Measurements from ENCODE around the gene CDKN2D.

CDKN2D gene

DNA sequence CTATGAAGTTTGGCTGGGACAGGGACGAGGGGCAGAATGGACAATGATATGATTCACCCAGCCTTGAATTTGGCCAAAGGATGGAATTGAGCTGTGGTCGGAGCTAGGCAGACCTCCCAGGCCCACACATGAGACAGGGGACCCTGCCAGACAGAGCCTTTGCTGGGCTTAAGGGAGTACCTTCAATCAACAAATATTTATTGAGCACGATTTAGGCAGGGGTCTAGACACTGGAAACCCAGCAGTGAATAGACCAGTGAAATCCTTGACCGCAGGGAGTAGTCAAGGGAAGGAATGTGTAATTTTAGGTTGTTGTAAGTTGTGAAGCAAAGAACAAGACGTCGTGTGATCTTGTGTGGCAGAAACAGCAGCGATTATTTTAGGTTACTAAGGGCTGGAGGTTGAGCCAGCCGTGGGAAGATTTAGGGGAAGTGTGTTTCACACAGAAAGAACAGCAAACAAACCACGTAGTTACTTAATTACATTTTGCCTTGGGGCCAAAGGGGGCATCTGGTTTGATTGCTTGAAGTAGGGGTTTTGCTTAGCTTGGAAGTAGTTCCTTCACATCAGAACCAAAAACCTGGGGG lies 35.2 kb upstream of the CDKN2D start:
- no peak overlapping the region for H3K4me3 ChIP-seq (ENCODE audit: low read length)
- no peak for DNase-seq (ENCODE audit: low read depth)
- TF ChIP-seq, protein P1, sequence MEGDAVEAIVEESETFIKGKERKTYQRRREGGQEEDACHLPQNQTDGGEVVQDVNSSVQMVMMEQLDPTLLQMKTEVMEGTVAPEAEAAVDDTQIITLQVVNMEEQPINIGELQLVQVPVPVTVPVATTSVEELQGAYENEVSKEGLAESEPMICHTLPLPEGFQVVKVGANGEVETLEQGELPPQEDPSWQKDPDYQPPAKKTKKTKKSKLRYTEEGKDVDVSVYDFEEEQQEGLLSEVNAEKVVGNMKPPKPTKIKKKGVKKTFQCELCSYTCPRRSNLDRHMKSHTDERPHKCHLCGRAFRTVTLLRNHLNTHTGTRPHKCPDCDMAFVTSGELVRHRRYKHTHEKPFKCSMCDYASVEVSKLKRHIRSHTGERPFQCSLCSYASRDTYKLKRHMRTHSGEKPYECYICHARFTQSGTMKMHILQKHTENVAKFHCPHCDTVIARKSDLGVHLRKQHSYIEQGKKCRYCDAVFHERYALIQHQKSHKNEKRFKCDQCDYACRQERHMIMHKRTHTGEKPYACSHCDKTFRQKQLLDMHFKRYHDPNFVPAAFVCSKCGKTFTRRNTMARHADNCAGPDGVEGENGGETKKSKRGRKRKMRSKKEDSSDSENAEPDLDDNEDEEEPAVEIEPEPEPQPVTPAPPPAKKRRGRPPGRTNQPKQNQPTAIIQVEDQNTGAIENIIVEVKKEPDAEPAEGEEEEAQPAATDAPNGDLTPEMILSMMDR (IDR thresholded peaks at IDR 0.05; ENCODE audit: insufficient read depth, low read depth, low read length, missing control alignments) = no peak

- TF ChIP-seq, protein P1 (IDR thresholded peaks at IDR 0.05; ENCODE audit: insufficient read depth, low read depth, low read length, missing control alignments) = no peak
- H3K4me3 ChIP-seq (ENCODE audit: low read length) = peak overlapping the region; percentile 55
- DNase-seq (ENCODE audit: low read depth) = no peak
Observed at GRCh38 chr19:10603084-10603872, 34.5 kb upstream of the CDKN2D start.

DNA sequence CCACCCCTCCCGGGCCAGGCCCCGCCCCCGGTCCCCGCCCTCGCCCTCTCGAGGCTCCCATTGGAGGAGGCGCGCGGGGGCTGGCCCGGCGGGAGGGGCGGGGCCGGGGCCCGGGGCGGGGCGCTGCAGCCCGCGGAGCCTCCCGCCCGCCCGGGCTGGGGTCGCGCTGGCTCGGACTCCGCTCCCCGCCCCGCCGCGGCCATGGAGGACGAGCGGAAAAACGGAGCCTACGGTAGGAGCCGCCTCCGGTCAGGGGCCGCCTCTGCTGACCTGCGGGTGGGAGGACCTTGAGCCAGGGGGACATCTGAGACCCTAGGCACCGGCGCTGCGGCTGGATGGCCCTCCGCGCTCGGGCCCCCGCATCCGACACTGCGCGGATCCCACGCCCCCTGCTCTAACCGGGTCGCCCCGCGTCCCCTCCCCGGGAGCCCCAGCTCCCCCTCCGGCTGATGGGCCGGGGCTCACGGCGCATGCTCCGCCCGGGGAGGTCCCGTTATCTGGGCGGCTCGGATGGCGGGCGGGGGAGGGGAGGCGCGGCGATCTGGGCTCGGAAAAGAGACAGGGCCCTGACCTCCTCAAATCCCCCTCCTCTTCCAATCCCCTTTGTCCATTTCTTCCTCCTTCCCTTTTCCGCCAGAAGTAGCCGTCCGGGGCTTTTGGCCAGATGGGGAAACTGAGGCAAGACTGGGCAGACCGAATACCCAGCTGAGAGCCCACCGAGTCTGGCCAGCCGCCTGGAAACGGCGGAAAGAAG lies 33.7 kb upstream of the CDKN2D start:
- H3K4me3 ChIP-seq (ENCODE audit: low read length) = peak overlapping the region; percentile 55
- peak; percentile 77 for DNase-seq (ENCODE audit: low read depth)
- TF ChIP-seq, protein P1 (IDR thresholded peaks at IDR 0.05; ENCODE audit: insufficient read depth, low read depth, low read length, missing control alignments) = no peak

GRCh38 chr19:10601999-10602329 lies 33.2 kb upstream of the CDKN2D start:
- TF ChIP-seq, protein P1 (IDR thresholded peaks at IDR 0.05; ENCODE audit: insufficient read depth, low read depth, low read length, missing control alignments) = no peak
- no peak overlapping the region for H3K4me3 ChIP-seq (ENCODE audit: low read length)
- no peak for DNase-seq (ENCODE audit: low read depth)

DNA sequence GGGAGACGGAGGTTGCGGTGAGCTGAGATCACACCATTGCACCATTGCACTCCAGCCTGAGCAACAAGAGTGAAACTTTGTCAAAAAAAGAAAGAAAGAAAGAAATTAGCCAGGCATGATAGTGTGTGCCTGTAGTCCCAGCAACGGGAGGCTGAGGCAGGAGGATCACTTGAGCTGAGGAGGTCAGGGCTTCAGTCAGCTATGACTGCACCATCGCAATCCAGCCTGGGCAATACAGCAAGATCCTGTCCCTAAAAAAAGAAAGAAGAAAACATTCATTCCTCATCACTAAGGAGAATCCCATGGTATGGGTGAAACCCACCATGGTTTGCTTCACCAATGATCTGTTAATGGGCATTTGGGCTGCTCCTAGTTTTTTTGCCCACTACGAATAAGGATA lies 31.4 kb upstream of the CDKN2D start:
- DNase-seq (ENCODE audit: low read depth) = no peak
- TF ChIP-seq, protein P1 (IDR thresholded peaks at IDR 0.05; ENCODE audit: insufficient read depth, low read depth, low read length, missing control alignments) = no peak
- no peak overlapping the region for H3K4me3 ChIP-seq (ENCODE audit: low read length)

DNA sequence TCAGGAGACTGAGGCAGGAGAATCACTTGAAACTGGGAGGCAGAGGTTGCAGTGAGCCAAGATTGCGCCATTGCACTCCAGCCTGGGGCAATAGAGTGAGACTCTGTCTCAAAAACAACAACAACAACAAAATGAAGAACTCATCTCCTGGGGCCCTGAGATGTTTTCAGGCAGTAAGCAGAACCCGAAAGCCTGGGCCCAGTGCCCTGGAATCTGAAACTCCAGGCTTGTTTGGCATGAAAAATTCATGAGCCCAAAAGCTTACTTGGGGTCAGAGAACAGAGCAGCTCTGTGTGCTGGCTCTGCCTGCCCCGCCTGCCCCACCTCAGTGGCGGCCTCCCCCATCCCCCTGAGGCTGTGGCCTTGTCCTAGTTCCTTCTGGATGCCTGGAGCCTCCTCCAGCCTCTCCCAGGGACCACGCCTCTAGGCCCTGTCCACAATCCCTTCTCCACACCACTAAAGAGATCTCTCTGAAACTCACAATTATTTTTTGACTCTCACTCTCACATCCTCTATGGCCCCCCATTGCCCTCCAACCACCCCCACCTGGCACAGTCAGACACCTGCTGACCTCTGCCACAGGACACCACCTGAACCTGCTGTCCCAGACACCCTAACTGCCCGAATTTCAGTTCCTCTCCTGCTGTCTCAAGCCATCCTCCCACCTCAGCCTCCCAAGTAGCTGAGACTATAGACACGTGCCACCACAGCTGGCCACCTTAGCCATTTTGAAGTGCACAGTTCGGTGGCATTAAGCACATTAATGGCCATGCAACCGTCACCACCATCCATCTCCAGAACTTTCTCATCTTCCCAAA lies 25.2 kb upstream of the CDKN2D start:
- no peak overlapping the region for H3K4me3 ChIP-seq (ENCODE audit: low read length)
- TF ChIP-seq, protein P1 (IDR thresholded peaks at IDR 0.05; ENCODE audit: insufficient read depth, low read depth, low read length, missing control alignments) = no peak
- DNase-seq (ENCODE audit: low read depth) = no peak

Data from epithelial cell of esophagus (primary cell).